GM21367 (cell line): ENCODE results near the gene CEMIP.

Source experiments
- ATAC-seq: cut with Tn5 transposase; IDR thresholded peaks from one replicate; pipeline ENCODE4 v1.9.1; 2021; ENCODE audit not compliant: unreplicated experiment

CEMIP gene

GRCh38 chr15:80998251-80998650, 219.1 kb downstream of the CEMIP start:
- no peak for ATAC-seq

GRCh38 chr15:80999623-81000036, 220.5 kb downstream of the CEMIP start:
- ATAC-seq = no peak

- no peak for ATAC-seq
Measured at GRCh38 chr15:81000144-81000623, 221.0 kb downstream of the CEMIP start.

GRCh38 chr15:81000624-81001151, 221.5 kb downstream of the CEMIP start, which contains the start of gene TLNRD1:
TLNRD1 (plus strand) TSS chr15:81000923; CDS start chr15:81002272, 1,349 bp downstream.
- ATAC-seq = peak; percentile 45
